OCI-LY1 (cell line): ENCODE measurements around the gene DSE.

ENCODE experiments used
- H2AFZ ChIP-seq: fragments of 200-600 bp; sonication (generic), shearing (Covaris generic); 2 replicates; pipeline ENCODE4 v1.6.0; 2014; ENCODE audit warnings: antibody characterized with exemption, mild to moderate bottlenecking, low read length
- H3F3A ChIP-seq: fragments of 200-600 bp; sonication (generic), shearing (Covaris generic); 2 replicates; pipeline ENCODE4 v1.6.0; 2014; ENCODE audit warnings: mild to moderate bottlenecking, antibody characterized with exemption, low read length, moderate library complexity; ENCODE audit not compliant: insufficient read depth
- H3K27ac ChIP-seq: fragments of 200-600 bp; sonication (generic); 2 replicates; pipeline ENCODE4 v1.5.1; 2014; ENCODE audit warnings: low read length, mixed run types, mild to moderate bottlenecking, low read depth; ENCODE audit not compliant: poor library complexity, severe bottlenecking
- H3K27me3 ChIP-seq: fragments of 200-600 bp; sonication (generic); 2 replicates; pipeline ENCODE4 v1.6.0; 2014; ENCODE audit warnings: antibody characterized with exemption, mild to moderate bottlenecking, low read length, moderate library complexity; ENCODE audit not compliant: insufficient read depth
- H3K36me3 ChIP-seq: fragments of 200-600 bp; sonication (generic); 2 replicates; pipeline ENCODE4 v1.6.1; 2014; ENCODE audit warnings: mild to moderate bottlenecking, antibody characterized with exemption, low read length, moderate library complexity, mixed read lengths; ENCODE audit not compliant: insufficient read depth
- H3K4me1 ChIP-seq: fragments of 200-600 bp; sonication (generic); 2 replicates; pipeline ENCODE4 v1.5.1; 2014; ENCODE audit warnings: mild to moderate bottlenecking, low read length, moderate library complexity; ENCODE audit not compliant: insufficient read depth, severe bottlenecking
- H3K4me2 ChIP-seq: fragments of 200-600 bp; sonication (generic), shearing (Covaris generic); 2 replicates; pipeline ENCODE4 v1.6.1; 2014; ENCODE audit warnings: low read length
- H3K4me3 ChIP-seq: fragments of 200-600 bp; sonication (generic); 2 replicates; pipeline ENCODE4 v1.5.1; 2014; ENCODE audit warnings: low read length, low read depth, mild to moderate bottlenecking, mixed read lengths; ENCODE audit not compliant: poor library complexity, severe bottlenecking
- H3K79me2 ChIP-seq: fragments of 200-600 bp; shearing (Covaris generic); 2 replicates; pipeline ENCODE4 v1.6.1; 2016; ENCODE audit warnings: mixed run types, low read length, mixed read lengths; ENCODE audit not compliant: insufficient read depth
- H3K9ac ChIP-seq: fragments of 200-600 bp; sonication (generic), shearing (Covaris generic); 2 replicates; pipeline ENCODE4 v1.6.1; 2014; ENCODE audit warnings: mild to moderate bottlenecking, low read length, mixed read lengths
- H3K9me2 ChIP-seq: fragments of 200-600 bp; sonication (generic), shearing (Covaris generic); 2 replicates; pipeline ENCODE4 v1.6.1; 2014; ENCODE audit warnings: low read depth, mild to moderate bottlenecking, low read length, mixed read lengths
- H3K9me3 ChIP-seq: fragments of 200-600 bp; shearing (Covaris generic); 2 replicates; pipeline ENCODE4 v1.6.1; 2014; ENCODE audit warnings: low read length, mixed read lengths
- H4K20me1 ChIP-seq: fragments of 200-600 bp; sonication (generic), shearing (Covaris generic); 2 replicates; pipeline ENCODE4 v1.6.0; 2016; ENCODE audit warnings: mild to moderate bottlenecking, low read length; ENCODE audit not compliant: insufficient read depth
- CTCF ChIP-seq: fragments of 200-600 bp; sonication (generic), shearing (Covaris generic); IDR thresholded peaks from 2 replicates; pipeline ENCODE4 v1.5.1; 2017; ENCODE audit warnings: mild to moderate bottlenecking, antibody characterized with exemption, low read length, moderate library complexity, mixed read lengths
- EZH2 ChIP-seq: fragments of 200-600 bp; sonication (generic), shearing (Covaris generic); IDR thresholded peaks from 2 replicates; pipeline ENCODE4 v1.8.0; 2017; ENCODE audit warnings: borderline replicate concordance, mixed run types, mild to moderate bottlenecking, antibody characterized with exemption, low read length, moderate library complexity, mixed read lengths

The DSE gene

GRCh38 chr6:116354236-116354635, 16.5 kb upstream of the DSE start:
- Histone ChIP-seq H2AFZ (no peak overlapping the region), H3F3A (no peaks in the 10 kb centered on the region), H3K27me3 (no peaks in the 10 kb centered on the region), H3K9ac (no peak overlapping the region), H3K9me2 (no peaks in the 10 kb centered on the region), H3K4me1 (no peaks in the 10 kb centered on the region), H3K27ac (no peak overlapping the region), H3K36me3 (no peaks in the 10 kb centered on the region), H4K20me1 (no peaks in the 10 kb centered on the region), H3K4me3 (no peak overlapping the region), H3K4me2 (no peak overlapping the region), H3K79me2 (no peaks in the 10 kb centered on the region), H3K9me3 (no peaks in the 10 kb centered on the region)
- TF ChIP-seq CTCF, result no peak
- TF ChIP-seq EZH2, result no peak

GRCh38 chr6:116355796-116356195, 15.0 kb upstream of the DSE start:
- Histone ChIP-seq H3K79me2 (no peaks in the 10 kb centered on the region), H2AFZ (no peak overlapping the region), H3F3A (no peaks in the 10 kb centered on the region), H3K4me1 (no peaks in the 10 kb centered on the region), H3K9ac (no peak overlapping the region), H3K9me3 (no peaks in the 10 kb centered on the region), H3K36me3 (no peaks in the 10 kb centered on the region), H3K27me3 (no peaks in the 10 kb centered on the region), H4K20me1 (no peaks in the 10 kb centered on the region), H3K4me2 (no peak overlapping the region), H3K9me2 (no peaks in the 10 kb centered on the region), H3K27ac (no peak overlapping the region), H3K4me3 (no peak overlapping the region)
- TF ChIP-seq EZH2 (no peak), CTCF (no peak)

- H2AFZ ChIP-seq, result no peak overlapping the region
- no peak overlapping the region for H3K4me2 ChIP-seq
- H3K27me3 ChIP-seq, result no peaks in the 10 kb centered on the region
- H3K4me3 ChIP-seq, result no peak overlapping the region
- TF ChIP-seq EZH2 (no peak), CTCF (no peak)
- H3F3A ChIP-seq, result no peaks in the 10 kb centered on the region
- H3K4me1 ChIP-seq, result no peaks in the 10 kb centered on the region
- no peaks in the 10 kb centered on the region for H3K79me2 ChIP-seq
- no peak overlapping the region for H3K27ac ChIP-seq
- H4K20me1 ChIP-seq, result no peaks in the 10 kb centered on the region
- no peak overlapping the region for H3K9ac ChIP-seq
- no peaks in the 10 kb centered on the region for H3K36me3 ChIP-seq
- H3K9me3 ChIP-seq, result no peaks in the 10 kb centered on the region
- no peaks in the 10 kb centered on the region for H3K9me2 ChIP-seq
These were observed 11.6 kb upstream of the DSE start for GRCh38 chr6:116359131-116359530.
